Colon (tissue), 2 donors: Measurements from ENCODE around the gene SLC23A2.
"Not testable (repeated sequence)": the region's sequence is repeated elsewhere in the genome, so short reads cannot be mapped to it uniquely, and the experiment has no call there.

Experiments
- FAIRE-seq: peaks from 2 replicates; lab custom pipeline; 2012; peaks lifted over from hg19 to GRCh38; lab: Jason Lieb, UNC
- donor health status: control.
- donor health status: control.

The SLC23A2 gene

DNA sequence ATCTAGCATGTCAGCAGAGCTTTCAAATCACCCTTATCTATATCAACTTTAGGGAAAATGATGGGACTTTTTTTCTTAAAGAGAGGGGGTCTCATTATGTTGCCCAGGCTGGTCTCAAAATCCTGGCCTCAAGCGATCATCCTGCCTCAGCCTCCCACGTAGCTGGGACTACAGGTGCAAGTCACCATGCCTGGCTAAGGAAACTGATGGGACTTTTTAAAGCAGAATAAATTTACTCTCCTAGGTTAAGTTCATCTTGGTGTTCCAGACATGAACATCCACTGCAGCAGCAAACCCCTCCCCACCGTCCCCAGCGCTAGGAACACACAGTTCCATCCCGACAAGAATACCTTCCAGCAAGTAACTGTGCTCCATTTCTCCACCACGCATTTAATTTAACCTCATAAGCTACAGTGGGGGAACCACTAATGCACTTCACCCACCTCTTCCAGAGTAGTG is 64.9 kb downstream of the SLC23A2 start:
- no peak for FAIRE-seq

- no peak for FAIRE-seq
These were observed 69.2 kb downstream of the SLC23A2 start for GRCh38 chr20:4932061-4932460.

DNA sequence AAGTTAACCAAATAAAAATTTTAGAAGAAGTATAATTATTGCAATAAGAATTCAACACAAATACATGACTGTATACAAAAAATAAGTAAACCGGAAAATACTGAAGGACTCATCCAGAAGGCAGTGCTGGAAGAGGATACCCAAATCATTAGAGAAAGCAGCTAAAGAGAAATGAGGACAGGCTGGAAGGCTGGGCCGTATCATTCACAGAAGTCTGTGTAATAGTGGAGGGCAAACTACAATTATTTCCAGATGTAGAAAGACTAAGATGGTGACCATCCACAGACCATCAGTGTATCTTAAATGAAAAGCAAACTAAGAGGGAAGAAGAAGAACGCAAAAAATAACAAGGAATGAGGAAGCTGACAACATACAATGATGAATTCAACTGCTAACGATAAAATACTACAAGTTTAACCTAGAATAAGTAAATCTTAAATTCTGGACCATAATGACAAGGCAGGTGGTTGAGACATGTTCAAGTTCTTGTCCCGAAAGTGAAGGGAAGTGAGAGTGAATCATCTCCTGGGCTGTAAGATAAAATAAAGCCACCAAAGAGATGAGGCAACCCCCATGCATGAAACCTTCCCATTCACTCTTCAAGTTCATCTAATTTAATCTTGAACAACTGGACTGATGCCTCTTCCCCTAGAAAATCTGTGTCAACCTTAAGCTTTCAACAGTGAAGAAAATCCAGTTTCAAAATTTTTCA is 71.5 kb downstream of the SLC23A2 start:
- no peak for FAIRE-seq

- no peak for FAIRE-seq
These were observed 74.7 kb downstream of the SLC23A2 start for GRCh38 chr20:4926531-4927156.

- FAIRE-seq: no peak
These were observed 75.3 kb downstream of the SLC23A2 start for GRCh38 chr20:4925842-4926530.

- no peak for FAIRE-seq
These were observed 76.9 kb downstream of the SLC23A2 start for GRCh38 chr20:4924446-4924845.

GRCh38 chr20:4924032-4924431 is 77.3 kb downstream of the SLC23A2 start:
- no peak for FAIRE-seq

GRCh38 chr20:4922186-4922585 is 79.1 kb downstream of the SLC23A2 start:
- FAIRE-seq: no peak

GRCh38 chr20:4921271-4921670 is 80.0 kb downstream of the SLC23A2 start:
- FAIRE-seq: not testable (repeated sequence)

DNA sequence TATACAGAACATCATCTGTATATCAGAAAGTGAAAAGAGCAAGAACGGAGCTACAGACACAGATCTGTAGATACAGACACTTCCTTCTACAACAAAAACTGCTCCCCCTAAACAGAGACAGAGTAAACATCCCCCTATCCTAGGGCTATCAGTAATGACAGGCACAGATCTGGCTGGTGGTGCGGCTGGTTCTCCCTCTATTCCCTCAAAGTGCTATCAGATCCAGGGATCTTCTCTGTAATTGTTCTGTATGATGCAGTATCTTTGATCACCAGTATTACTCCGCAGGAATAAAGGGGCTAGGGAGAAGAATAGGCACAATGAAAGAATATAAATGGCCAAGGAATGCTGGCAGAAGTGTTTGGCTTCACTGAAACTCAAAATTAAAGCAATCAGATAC is 80.7 kb downstream of the SLC23A2 start:
- no peak for FAIRE-seq

- FAIRE-seq: no peak
These were observed 81.2 kb downstream of the SLC23A2 start for GRCh38 chr20:4920131-4920530.

GRCh38 chr20:4919047-4919704 is 82.1 kb downstream of the SLC23A2 start:
- no peak for FAIRE-seq

- FAIRE-seq: no peak
These were observed 82.8 kb downstream of the SLC23A2 start for GRCh38 chr20:4918473-4918872.

DNA sequence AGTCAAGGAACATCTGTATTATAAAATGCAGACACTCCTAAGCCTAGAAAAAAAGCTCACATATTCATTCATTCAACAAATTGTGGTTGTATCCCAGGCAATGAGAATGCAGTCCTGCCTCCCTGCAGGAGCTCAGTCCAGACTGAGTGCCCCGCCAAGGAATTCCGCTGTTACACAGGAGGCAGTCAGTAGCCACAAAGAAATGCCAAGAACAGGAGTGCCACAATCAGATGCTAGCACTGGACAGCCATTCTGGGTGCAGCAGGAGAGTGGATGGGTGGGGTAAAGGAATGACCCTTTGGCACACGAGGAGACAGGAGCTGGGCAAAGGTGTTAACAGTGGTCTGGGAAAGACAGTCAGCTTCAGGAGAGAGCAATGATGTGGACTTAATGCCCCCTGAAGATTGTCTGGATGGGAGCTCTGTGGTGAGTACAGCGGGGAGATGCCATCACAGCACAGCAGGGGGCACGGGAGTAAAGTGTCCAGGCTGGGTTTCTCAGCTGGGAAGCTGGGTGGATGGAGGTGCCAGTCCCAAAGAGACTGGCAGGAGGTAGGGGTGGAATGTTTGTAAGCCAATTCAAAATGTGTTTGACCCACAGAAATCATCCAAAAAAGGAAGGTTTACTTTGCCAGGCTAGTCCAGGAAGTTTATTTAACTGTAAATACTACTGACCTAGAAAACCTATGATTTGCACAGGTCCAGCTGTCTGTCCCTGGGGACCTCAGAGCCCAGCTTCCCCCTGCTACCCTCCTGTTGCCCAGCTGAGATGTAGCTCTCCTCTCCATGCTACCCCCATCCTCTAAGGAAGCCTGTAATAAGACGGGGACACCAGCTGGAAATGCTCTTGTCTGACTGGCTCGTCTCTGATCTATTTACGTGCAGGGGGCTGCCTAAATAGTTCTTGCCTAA is 84.1 kb downstream of the SLC23A2 start:
- no peak for FAIRE-seq

DNA sequence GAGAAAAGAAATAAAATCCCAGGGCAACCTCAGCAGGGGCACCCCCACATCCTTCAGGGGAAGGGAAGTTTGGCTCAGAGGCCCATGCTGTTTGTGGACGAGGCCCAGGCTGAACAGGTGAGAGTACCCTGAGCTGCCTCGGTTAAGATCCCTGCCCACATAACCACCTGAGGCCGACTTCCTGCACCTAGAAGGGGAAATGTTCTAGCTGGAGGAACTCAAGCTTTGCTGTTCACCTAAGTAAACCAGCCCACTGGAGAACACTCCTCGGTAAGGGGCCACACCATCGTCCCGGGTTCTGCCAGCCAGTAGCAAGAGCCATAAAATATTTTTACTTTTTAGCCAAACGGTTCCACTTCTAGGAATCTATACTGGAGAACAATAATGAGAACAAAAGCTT is 88.2 kb downstream of the SLC23A2 start:
- no peak for FAIRE-seq

DNA sequence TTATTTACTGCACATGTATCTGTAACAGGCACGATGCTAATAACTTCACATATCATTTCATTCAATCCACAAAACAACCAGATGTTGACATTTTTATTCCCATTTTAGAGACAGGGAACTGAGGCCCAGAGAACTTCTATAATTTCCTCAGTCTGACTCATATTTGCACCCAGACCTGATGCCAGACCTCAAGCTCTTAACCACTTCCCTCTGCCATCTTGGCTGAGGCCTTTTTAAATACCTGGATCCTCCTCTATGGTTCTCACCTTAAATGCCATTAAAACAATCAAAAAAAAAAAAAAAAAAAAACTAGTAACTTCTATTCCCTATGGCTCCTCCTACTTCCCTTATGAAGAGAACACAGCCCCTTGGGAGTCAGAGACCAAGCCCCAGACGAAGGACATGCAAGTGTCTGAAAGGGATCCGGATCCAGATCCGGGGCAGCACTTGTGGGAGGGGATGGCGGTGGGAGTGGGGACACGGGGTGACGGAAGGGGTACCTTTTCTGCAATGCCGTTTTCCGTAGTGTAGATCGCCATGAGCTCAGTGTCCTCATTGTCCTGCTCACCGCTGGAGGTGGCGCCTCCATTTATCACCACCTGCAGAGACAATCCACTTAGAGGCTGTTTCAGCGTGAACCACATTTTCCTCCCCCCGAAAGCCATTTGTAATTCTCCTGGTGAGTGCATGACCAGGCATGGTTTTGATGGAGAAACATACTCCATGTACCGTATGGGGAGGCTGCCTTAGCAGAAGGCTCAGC is 88.7 kb downstream of the SLC23A2 start:
- no peak for FAIRE-seq

- no peak for FAIRE-seq
These were observed 90.4 kb downstream of the SLC23A2 start for GRCh38 chr20:4910951-4911350.

DNA sequence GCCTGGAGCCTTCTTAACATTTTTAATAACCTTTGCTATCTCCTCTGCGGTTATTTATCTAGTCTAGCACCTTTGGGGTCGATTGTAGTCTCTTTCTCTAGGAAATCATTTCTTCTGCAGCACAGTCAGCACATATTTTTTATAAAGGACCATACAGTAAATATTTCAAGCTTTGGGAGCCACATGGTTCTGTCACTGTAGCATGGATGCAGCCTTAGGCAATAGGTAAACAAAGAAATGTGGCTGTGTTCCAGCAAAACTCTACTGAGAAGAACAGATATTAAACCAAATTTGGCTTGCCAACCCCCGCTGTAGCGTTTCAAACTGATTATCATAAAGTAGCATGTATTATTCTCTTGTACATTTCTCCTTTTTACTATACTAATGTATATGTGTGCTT is 95.7 kb downstream of the SLC23A2 start:
- FAIRE-seq: no peak

GRCh38 chr20:4905195-4905594 is 96.1 kb downstream of the SLC23A2 start:
- FAIRE-seq: no peak

- no peak for FAIRE-seq
These were observed 97.0 kb downstream of the SLC23A2 start for GRCh38 chr20:4904127-4904860.
